HL-60 (cell line): ENCODE data around the gene HELQ.

Source experiments
- DNase-seq, 2 experiments: peaks; one replicate each; pipeline ENCODE4 v3.0.0-alpha.2; 2010 to 2020; ENCODE audit warnings: low read depth in 1 of 2, low spot score in 1 of 2
- H3K27ac ChIP-seq: fragments of 250-450 bp; sonication (Bioruptor Pico); replicated peaks from 2 replicates; pipeline ENCODE4 v1.5.1; 2020; ENCODE audit warnings: mild to moderate bottlenecking, moderate library complexity
- H3K27me3 ChIP-seq: fragments of 250-450 bp; sonication (Bioruptor Pico); 2 replicates; pipeline ENCODE4 v1.5.1; 2021; ENCODE audit warnings: mild to moderate bottlenecking, moderate library complexity; ENCODE audit not compliant: insufficient read depth, poor library complexity, severe bottlenecking
- H3K4me3 ChIP-seq: replicated peaks from 2 replicates; pipeline ENCODE4 v1.5.1; 2011; ENCODE audit warnings: mild to moderate bottlenecking, control low read depth, low read length; ENCODE audit not compliant: insufficient read depth
- CTCF ChIP-seq: IDR thresholded peaks from one replicate; pipeline ENCODE4 v1.5.1; 2011; ENCODE audit warnings: low read length, control low read depth, inconsistent platforms; ENCODE audit not compliant: insufficient read depth
- GABPA ChIP-seq: IDR thresholded peaks from 2 replicates; pipeline ENCODE4 v1.6.1; 2012; ENCODE audit warnings: low read depth
- POLR2AphosphoS5 ChIP-seq: IDR thresholded peaks from 2 replicates; pipeline ENCODE4 v1.6.1; 2012; ENCODE audit warnings: low read depth
- REST ChIP-seq: IDR thresholded peaks from 2 replicates; pipeline ENCODE4 v1.6.1; 2012; ENCODE audit warnings: low read depth; ENCODE audit not compliant: insufficient replicate concordance
- SPI1 ChIP-seq: IDR thresholded peaks from 2 replicates; pipeline ENCODE4 v1.6.1; 2012; ENCODE audit warnings: low read depth, mild to moderate bottlenecking, borderline replicate concordance

Gene HELQ

GRCh38 chr4:83436680-83437079 lies 18.9 kb downstream of the HELQ start:
- H3K27ac ChIP-seq = no peak overlapping the region
- TF ChIP-seq CTCF = no peak
- TF ChIP-seq SPI1 = no peak
- TF ChIP-seq REST = no peak
- TF ChIP-seq POLR2AphosphoS5 = no peak
- no peak for TF ChIP-seq GABPA
- no peak overlapping the region for H3K4me3 ChIP-seq
- no peak for DNase-seq
- H3K27me3 ChIP-seq = no peaks in the 10 kb centered on the region

- TF ChIP-seq GABPA = no peak
- no peak for TF ChIP-seq POLR2AphosphoS5
- TF ChIP-seq REST = no peak
- no peak for TF ChIP-seq SPI1
- TF ChIP-seq CTCF = no peak
- H3K4me3 ChIP-seq = no peak overlapping the region
- no peak overlapping the region for H3K27ac ChIP-seq
- DNase-seq = no peak
- no peaks in the 10 kb centered on the region for H3K27me3 ChIP-seq
Observed at GRCh38 chr4:83431200-83431599, 24.4 kb downstream of the HELQ start.

DNA sequence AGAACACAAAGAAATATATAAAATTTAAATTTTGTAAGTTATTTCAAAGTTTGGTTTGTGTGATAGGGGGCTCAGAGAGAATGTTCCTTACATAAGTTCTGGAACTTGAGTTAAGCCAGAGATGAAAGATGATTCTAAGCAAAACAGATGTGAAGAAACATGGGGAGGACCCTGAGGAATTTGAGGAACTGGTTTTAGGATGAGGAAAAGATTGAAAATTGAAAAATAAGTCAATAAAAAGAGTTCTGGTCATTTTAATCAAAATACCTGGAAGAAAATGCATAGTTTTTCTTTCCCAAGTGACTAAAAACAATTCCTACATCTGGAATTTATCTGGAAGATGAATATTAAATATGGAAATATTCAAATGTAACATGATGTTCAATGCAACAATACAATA lies 37.4 kb downstream of the HELQ start:
- TF ChIP-seq SPI1 (no peak), CTCF (no peak), GABPA (no peak), POLR2AphosphoS5 (no peak), REST (no peak)
- no peak overlapping the region for H3K4me3 ChIP-seq
- DNase-seq = no peak
- H3K27ac ChIP-seq = no peak overlapping the region
- no peaks in the 10 kb centered on the region for H3K27me3 ChIP-seq
